Ovary (tissue), 9 donors: ENCODE results near the gene TMEM109. TPM values are rescaled to one million over a fixed set of nuclear protein-coding genes. Genes with fewer than 3 reads are reported as not detected.
A peak's percentile ranks its signal among the peaks of the same experiment; 100 is the strongest.

Experiments used
- DNase-seq, 5 donors: peaks; one replicate each; pipeline ENCODE4 v3.0.0-alpha.2; 2019 to 2020
- H3K27ac ChIP-seq, 2 donors: fragments of 200-600 bp; one replicate each; pipeline versions ENCODE4 v1.5.1 to v1.8.0; 2019 to 2022
- H3K27me3 ChIP-seq: fragments of 200-600 bp; one replicate; pipeline ENCODE4 v1.8.0; 2022
- H3K36me3 ChIP-seq: fragments of 200-600 bp; sonication (generic); one replicate; pipeline ENCODE4 v1.5.1; 2019
- H3K4me1 ChIP-seq: one replicate; pipeline ENCODE4 v1.8.1; 2013; ENCODE audit warnings: mild to moderate bottlenecking, moderate library complexity; ENCODE audit not compliant: insufficient read depth
- H3K4me3 ChIP-seq: fragments of 200-600 bp; sonication (generic); one replicate; pipeline ENCODE4 v1.5.1; 2017
- H3K9me3 ChIP-seq, 2 donors: fragments of 200-600 bp in 1 of 2; sonication (generic) in 1 of 2; one replicate each; pipeline versions ENCODE4 v1.5.1 to v1.8.1; 2013 to 2019; ENCODE audit warnings: mild to moderate bottlenecking in 1 of 2, moderate library complexity in 1 of 2
- EP300 ChIP-seq: sonication (generic); formaldehyde crosslinking; IDR thresholded peaks from one replicate; pipeline ENCODE4 v1.6.1; 2017; ENCODE audit warnings: antibody characterized with exemption
- POLR2A ChIP-seq: fragments of 450-650 bp; IDR thresholded peaks from one replicate; pipeline ENCODE4 v1.6.1; 2017; ENCODE audit warnings: antibody characterized with exemption, mild to moderate bottlenecking, moderate library complexity
- WGBS, 3 donors: extraction: QIAGEN DNeasy Blood & Tissue Kit in 1 of 3; methylation state at CpG; one replicate each; pipeline versions ENCODE4 v1.1.5 to v1.1.7; 2013 to 2017; 5-methylcytosine and 5-hydroxymethylcytosine counted together
- intact Hi-C, 4 donors: fragments of 100-400 bp; cut with DNase I; formaldehyde crosslinking; loops; one replicate each; pipeline versions ENCODE4 v1.11.0 to v1.15.1; 2022 to 2023
- polyA plus RNA-seq, 2 donors: library from polyadenylated mRNA; stranded (reverse); fragments of 200-250 nt in 1 of 2; fragments of 350-450 nt in 1 of 2; fragmentation: Illumina TruSeq in 1 of 2; extraction: RNeasy Lipid Tissue Mini Kit (QIAGEN cat#74804) in 1 of 2; gene quantifications; one replicate each; pipeline ENCODE4 v1.2.3, GENCODE V29; 2013 to 2014
- total RNA-seq, 7 donors: library from RNA; depleted of rRNA in 2 of 7; stranded (reverse); fragments of >200 nt in 2 of 7; fragmentation: NEBNext Ultra II Directional in 3 of 7; extraction: Animal tissue kit (Norgen Biotek cat#: 25700) in 3 of 7; gene quantifications; one replicate each; pipeline versions ENCODE4 v1.1.0 to v1.2.4, GENCODE V29; 2016 to 2023
- TF ChIP-seq, protein P1 (sequence below), 3 donors: fragments of 450-650 bp in 2 of 3; fragments of 200-600 bp in 1 of 3; IDR thresholded peaks; one replicate each; pipeline versions ENCODE4 v1.5.1 to v1.8.0; 2016 to 2022; ENCODE audit warnings: antibody characterized with exemption in 3 of 3, mild to moderate bottlenecking in 1 of 3
- donor health status: DM: no; HTN: no; CAD: no; lungs with moderate emphysema.
- donor health status: DM: no; HTN: no; CAD: no.
- donor health status: Bipolar disorder and iron deficiency.
- donor health status: DM: yes; HTN: yes; CAD: no.
- donor health status: DM: no; HTN: no; CAD: no.
- donor health status: DM: yes; HTN: yes; CAD: no.

TMEM109 gene
- total and polyA plus RNA-seq, 9 donors = 88.7 to 145 (median 121) TPM

DNA sequence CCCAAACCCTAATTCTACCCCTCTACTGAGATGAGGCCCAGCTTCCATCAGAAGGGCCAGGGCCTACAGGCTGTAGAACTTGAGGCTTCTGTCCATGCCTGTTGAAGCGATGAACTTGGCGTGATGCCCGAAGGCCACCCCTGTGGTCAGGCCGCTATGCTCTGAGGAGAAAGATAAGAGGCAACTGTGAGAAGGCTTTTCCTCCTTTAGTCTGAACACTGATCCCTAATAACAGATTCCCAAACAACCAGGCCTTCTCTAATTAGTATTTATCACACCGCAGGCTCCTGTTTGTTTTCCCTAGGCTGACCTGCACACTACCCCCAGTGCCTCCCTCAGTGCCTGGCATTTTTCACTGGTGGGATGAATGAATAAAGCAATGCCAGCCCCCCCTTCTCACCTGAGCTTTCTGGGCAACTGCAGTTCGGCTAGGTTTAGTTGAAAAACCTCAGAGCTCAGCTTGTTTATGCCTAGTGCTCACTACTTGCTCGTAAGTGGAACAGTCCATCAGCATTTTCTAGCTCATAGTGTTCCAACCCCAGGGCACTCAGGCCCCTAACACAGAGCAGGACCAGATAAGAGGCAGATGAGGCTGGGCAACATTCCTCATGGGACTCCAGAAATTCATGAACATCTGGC, 22.7 kb upstream of the TMEM109 start:
- intact Hi-C loops = loop anchor here in 2 of 4 donors (5.0 to 10.0 kb wide), 3 partner anchors 46 to 106 kb away; partner anchors contain the start of genes CCDC86 (in 1 of the 2) and MS4A10 (in 1 of the 2)

DNA sequence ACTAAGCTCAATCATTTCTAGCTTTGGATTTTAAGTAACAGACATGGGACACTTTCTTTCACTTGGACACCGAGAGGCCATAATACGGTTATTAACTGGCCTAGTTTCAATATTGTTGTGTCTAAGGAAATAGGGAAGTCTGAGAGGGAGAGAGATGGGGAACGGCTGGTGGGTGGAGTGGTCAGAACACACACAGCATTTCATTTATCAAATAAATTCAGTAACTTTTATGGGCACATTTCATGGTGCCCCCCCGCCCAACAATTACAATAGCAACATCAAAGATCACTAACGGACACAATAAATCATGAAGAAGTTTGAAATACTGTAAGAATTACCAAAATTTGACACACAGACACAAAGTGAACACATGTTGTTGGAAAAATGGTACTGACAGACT, 18.3 kb upstream of the TMEM109 start:
- H3K9me3 ChIP-seq = no peaks in the 10 kb centered on the region
- no peak overlapping the region for H3K27ac ChIP-seq
- 62 to 78% (median 64%) methylated on average over 5 of the region's 5 CpGs for WGBS, 3 donors
- TF ChIP-seq EP300 (no peak), POLR2A (no peak)
- TF ChIP-seq, protein P1, sequence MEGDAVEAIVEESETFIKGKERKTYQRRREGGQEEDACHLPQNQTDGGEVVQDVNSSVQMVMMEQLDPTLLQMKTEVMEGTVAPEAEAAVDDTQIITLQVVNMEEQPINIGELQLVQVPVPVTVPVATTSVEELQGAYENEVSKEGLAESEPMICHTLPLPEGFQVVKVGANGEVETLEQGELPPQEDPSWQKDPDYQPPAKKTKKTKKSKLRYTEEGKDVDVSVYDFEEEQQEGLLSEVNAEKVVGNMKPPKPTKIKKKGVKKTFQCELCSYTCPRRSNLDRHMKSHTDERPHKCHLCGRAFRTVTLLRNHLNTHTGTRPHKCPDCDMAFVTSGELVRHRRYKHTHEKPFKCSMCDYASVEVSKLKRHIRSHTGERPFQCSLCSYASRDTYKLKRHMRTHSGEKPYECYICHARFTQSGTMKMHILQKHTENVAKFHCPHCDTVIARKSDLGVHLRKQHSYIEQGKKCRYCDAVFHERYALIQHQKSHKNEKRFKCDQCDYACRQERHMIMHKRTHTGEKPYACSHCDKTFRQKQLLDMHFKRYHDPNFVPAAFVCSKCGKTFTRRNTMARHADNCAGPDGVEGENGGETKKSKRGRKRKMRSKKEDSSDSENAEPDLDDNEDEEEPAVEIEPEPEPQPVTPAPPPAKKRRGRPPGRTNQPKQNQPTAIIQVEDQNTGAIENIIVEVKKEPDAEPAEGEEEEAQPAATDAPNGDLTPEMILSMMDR (IDR thresholded peaks at IDR 0.05) = no peak
- H3K36me3 ChIP-seq = no peaks in the 10 kb centered on the region
- no peak for DNase-seq
- peaks cover 3% of the 10 kb centered on the region for H3K4me1 ChIP-seq
- intact Hi-C loops = loop anchor here (5.0 to 10.0 kb wide), 4 partner anchors 51 to 188 kb away; partner anchors contain the start of genes CCDC86 (in 1 of the 4) and MS4A10 (in 1 of the 4)
- H3K27me3 ChIP-seq = no peaks in the 10 kb centered on the region
- no peak overlapping the region for H3K4me3 ChIP-seq

More for the DNA sequence above, 22.7 kb upstream of the TMEM109 start:
- Histone ChIP-seq H3K9me3 (no peaks in the 10 kb centered on the region), H3K4me3 (no peak overlapping the region), H3K36me3 (no peaks in the 10 kb centered on the region), H3K27ac (no peak overlapping the region), H3K4me1 (peaks cover 3% of the 10 kb centered on the region), H3K27me3 (no peaks in the 10 kb centered on the region)
- DNase-seq = peak; percentile 69 to 86 (median 77)
- no peak for TF ChIP-seq POLR2A
- TF ChIP-seq, protein P1 (IDR thresholded peaks at IDR 0.05) = no peak
- no peak for TF ChIP-seq EP300
- WGBS, 3 donors = 30 to 57% (median 34%) methylated on average over 7 of the region's 7 CpGs

DNA sequence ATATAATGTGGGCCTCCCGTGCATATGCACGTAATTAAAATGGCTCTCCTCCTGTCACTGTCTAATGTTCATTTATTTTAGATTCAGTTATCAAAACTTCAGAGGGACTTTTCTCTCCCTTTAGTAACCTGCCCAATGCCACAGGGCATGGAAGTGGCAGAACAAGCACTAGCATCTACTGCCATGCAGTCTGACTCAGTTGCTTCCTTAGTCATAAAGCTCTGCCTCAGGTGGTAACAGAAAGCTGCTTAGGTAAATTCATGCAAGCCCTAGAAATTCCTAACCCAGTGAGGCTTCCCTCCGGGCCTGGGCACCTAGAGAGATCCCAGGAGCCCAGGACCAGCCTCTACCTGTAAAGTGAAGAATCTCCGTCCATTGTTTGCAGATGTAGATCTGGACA, 16.5 kb upstream of the TMEM109 start:
- intact Hi-C loops = loop anchor here (5.0 to 10.0 kb wide), 4 partner anchors 53 to 190 kb away; partner anchors contain the start of genes CCDC86 (in 1 of the 4) and MS4A10 (in 1 of the 4)
- Histone ChIP-seq H3K36me3 (no peaks in the 10 kb centered on the region), H3K9me3 (no peaks in the 10 kb centered on the region), H3K27ac (no peak overlapping the region), H3K4me3 (no peak overlapping the region), H3K4me1 (no peaks in the 10 kb centered on the region), H3K27me3 (no peaks in the 10 kb centered on the region)
- no peak for DNase-seq
- TF ChIP-seq, protein P1 (IDR thresholded peaks at IDR 0.05) = no peak
- no peak for TF ChIP-seq POLR2A
- no peak for TF ChIP-seq EP300
- WGBS, 3 donors = 92 to 93% (median 93%) methylated on average over 4 of the region's 4 CpGs

DNA sequence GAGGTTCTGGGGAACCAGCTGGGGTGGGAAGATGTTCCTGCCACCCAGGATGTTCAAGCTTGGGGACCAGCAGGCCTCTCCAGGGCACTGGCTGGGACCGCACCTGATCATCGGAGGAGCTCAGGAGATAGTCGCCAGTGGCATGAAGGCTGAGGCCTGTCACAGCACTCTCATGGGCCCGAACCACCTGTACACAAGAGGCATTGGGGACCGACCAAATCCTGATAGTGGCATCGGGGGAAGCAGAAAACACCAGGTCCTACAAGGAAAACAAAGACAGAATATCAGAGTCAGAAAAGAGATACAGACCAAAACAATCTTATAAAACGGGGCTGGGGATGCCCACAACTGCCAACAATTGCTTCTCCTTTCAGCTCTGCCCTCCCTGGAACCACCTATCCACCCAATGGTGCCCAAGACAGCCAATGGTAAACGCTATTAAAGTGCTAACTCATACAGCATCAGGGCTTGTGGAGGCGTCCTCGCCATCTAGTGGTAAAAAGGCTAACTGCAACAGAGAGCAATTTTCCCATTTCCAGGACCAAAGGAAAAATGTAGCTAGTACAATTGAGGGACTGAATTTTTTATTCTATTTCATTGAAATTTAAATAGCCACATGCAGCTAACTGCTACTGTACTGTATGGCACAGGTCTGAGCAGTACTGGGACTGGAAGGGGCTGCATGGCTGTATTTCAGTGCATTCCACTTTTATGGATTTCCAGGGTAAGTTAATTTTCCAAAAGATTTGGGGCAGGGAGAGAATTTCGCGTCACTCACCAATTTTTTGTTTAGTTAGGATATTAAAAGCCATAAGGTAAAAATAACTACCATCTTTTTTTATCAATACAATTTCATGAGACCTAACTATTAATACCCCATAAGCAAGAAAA, 14.7 kb upstream of the TMEM109 start:
- 52 to 60% (median 56%) methylated on average over 12 of the region's 12 CpGs for WGBS, 3 donors
- Histone ChIP-seq H3K4me1 (no peaks in the 10 kb centered on the region), H3K27ac (no peak overlapping the region), H3K4me3 (no peak overlapping the region), H3K27me3 (no peaks in the 10 kb centered on the region), H3K36me3 (no peaks in the 10 kb centered on the region), H3K9me3 (no peaks in the 10 kb centered on the region)
- peak in 1 of 5 donors; percentile 44 for DNase-seq
- TF ChIP-seq, protein P1 (IDR thresholded peaks at IDR 0.05) = peak; percentile 80 to 90 (median 83)
- no peak for TF ChIP-seq EP300
- intact Hi-C loops = loop anchor here (5.0 to 10.0 kb wide), 4 partner anchors 54 to 192 kb away; partner anchors contain the start of genes CCDC86 (in 1 of the 4) and MS4A10 (in 1 of the 4)
